GM12878 (cell line): Measurements from ENCODE around the gene PTK7. TPM values are rescaled to one million over a fixed set of nuclear protein-coding genes. Genes with fewer than 3 reads are reported as not detected.

Experiments used
- ASH2L ChIP-seq: fragments of 300-600, 200-600 bp; sonication (generic); IDR thresholded peaks from 2 replicates; pipeline ENCODE4 v1.6.1; 2017; ENCODE audit warnings: low read depth, mild to moderate bottlenecking, borderline replicate concordance
- BCLAF1 ChIP-seq: fragments of 450-650 bp; IDR thresholded peaks from 2 replicates; pipeline ENCODE4 v1.6.1; 2017; ENCODE audit warnings: antibody characterized with exemption, mild to moderate bottlenecking, moderate library complexity
- CEBPB ChIP-seq, 2 experiments: fragments of 150-350 bp in 1 of 2; IDR thresholded peaks; 2 replicates each; pipeline ENCODE4 v1.6.1; 2012 to 2014; ENCODE audit warnings: low read depth in 2 of 2, low read length in 2 of 2, borderline replicate concordance in 1 of 2, inconsistent platforms in 1 of 2
- CREB1 ChIP-seq: IDR thresholded peaks from 2 replicates; pipeline ENCODE4 v1.6.1; 2012; ENCODE audit warnings: low read depth, mild to moderate bottlenecking, inconsistent platforms
- ESRRA ChIP-seq: IDR thresholded peaks from 2 replicates; pipeline ENCODE4 v1.6.1; 2012; ENCODE audit warnings: mild to moderate bottlenecking, low read length, improper control_type of control experiment
- HDGF ChIP-seq: fragments of 450-650 bp; IDR thresholded peaks from 2 replicates; pipeline ENCODE4 v1.6.1; 2016; ENCODE audit warnings: antibody characterized with exemption
- HSF1 ChIP-seq: fragments of 150-350 bp; IDR thresholded peaks from 2 replicates; pipeline ENCODE4 v1.6.1; 2014; ENCODE audit warnings: mild to moderate bottlenecking, low read depth, low read length
- IRF4 ChIP-seq: IDR thresholded peaks from 2 replicates; pipeline ENCODE4 v1.6.1; 2011; ENCODE audit warnings: low read depth, low read length
- IRF5 ChIP-seq: fragments of 450-650 bp; IDR thresholded peaks from 2 replicates; pipeline ENCODE4 v1.6.1; 2017; ENCODE audit warnings: borderline replicate concordance
- MAX ChIP-seq: IDR thresholded peaks from 2 replicates; pipeline ENCODE4 v1.6.1; 2012; ENCODE audit warnings: low read depth, low read length, improper control_type of control experiment
- MYB ChIP-seq: fragments of 150-350 bp; IDR thresholded peaks from 2 replicates; pipeline ENCODE4 v1.6.1; 2014; ENCODE audit warnings: mild to moderate bottlenecking, low read depth, low read length, borderline replicate concordance
- NFIC ChIP-seq: IDR thresholded peaks from 2 replicates; pipeline ENCODE4 v1.6.1; 2012; ENCODE audit warnings: low read depth, mild to moderate bottlenecking, inconsistent platforms, low read length, moderate library complexity
- NKRF ChIP-seq: fragments of 450-650 bp; conservative IDR thresholded peaks from 2 replicates; pipeline ENCODE4 v1.6.1; 2017; ENCODE audit warnings: mild to moderate bottlenecking, moderate library complexity
- NR2C1 ChIP-seq: fragments of 450-650 bp; IDR thresholded peaks from 2 replicates; pipeline ENCODE4 v1.6.1; 2017; ENCODE audit warnings: antibody characterized with exemption, mild to moderate bottlenecking, moderate library complexity
- TCF12 ChIP-seq: IDR thresholded peaks from 2 replicates; pipeline ENCODE4 v1.6.1; 2011; ENCODE audit warnings: low read depth, mild to moderate bottlenecking, low read length
- ZNF687 ChIP-seq: fragments of 450-650 bp; IDR thresholded peaks from 2 replicates; pipeline ENCODE4 v1.6.1; 2017; ENCODE audit warnings: mild to moderate bottlenecking, moderate library complexity
- polyA plus RNA-seq, 11 experiments: library from polyadenylated mRNA; depleted of rRNA in 4 of 11; unstranded in 6 of 11; stranded (reverse) in 5 of 11; fragments of >200 nt; fragmentation: Nextera tagmentation in 4 of 11; fragmentation: Illumina TruSeq in 1 of 11; extraction: Ambion mirVana in 4 of 11; extraction: Trizol in 1 of 11; gene quantifications; 1 replicate in 1 of 11; 2 replicates in 10 of 11; pipeline versions ENCODE4 v1.2.1 to v1.2.3, GENCODE V29; 2011 to 2016; ENCODE audit warnings: inconsistent platforms in 2 of 11, missing spikeins in 2 of 11, low read depth in 1 of 11
- total RNA-seq, 4 experiments: library from RNA; depleted of rRNA in 3 of 4; stranded (reverse); fragments of >200 nt in 3 of 4; fragmentation: Illumina TruSeq in 1 of 4; extraction: Trizol in 1 of 4; gene quantifications; 2 replicates each; pipeline versions ENCODE4 v1.2.1 to v1.2.3, GENCODE V29; 2013 to 2021

PTK7 gene
- total and polyA plus RNA-seq, 10 of the 15 experiments (the other 5 are each of a cell fraction or from before 2014, with no cell fraction given), result 0.18 to 14.4 (median 3.3) TPM; not detected in 1

GRCh38 chr6:43181942-43182860 is 106.1 kb downstream of the PTK7 start, which contains the start of gene CUL9 (continued):
- TF ChIP-seq ZNF687, result peak; percentile 77; the same call in 1 of the 2 replicates
- peak; percentile 58; the same call in 1 of the 2 replicates for TF ChIP-seq BCLAF1
- TF ChIP-seq HSF1, result no peak
- TF ChIP-seq NFIC, result no peak
- 0 out of 2 replicates have a peak, but pooled peaks have one; percentile 66 for TF ChIP-seq CREB1
- peak; percentile 68 for TF ChIP-seq TCF12
- TF ChIP-seq ESRRA, result no peak
- TF ChIP-seq ASH2L, result no peak
- TF ChIP-seq NKRF, result peak; percentile 77
- TF ChIP-seq NR2C1, result peak; percentile 93
- no peak for TF ChIP-seq IRF5
- peak; percentile 59; the same call in 1 of the 2 replicates for TF ChIP-seq MAX
- no peak for TF ChIP-seq IRF4
- no peak for TF ChIP-seq CEBPB (IDR thresholded peaks at IDR 0.05; ENCODE audit: borderline replicate concordance in 1 of 2, low read depth in 2 of 2, low read length in 2 of 2)
- TF ChIP-seq HDGF, result 0 out of 2 replicates have a peak, but pooled peaks have one; percentile 33
- no peak for TF ChIP-seq MYB
